RWPE2 (cell line): ENCODE measurements around the gene ST8SIA2.

Experiments
- ATAC-seq: fragments of 200-7000 bp; cut with Tn5 transposase; 3 replicates; pipeline ENCODE4 v1.9.1; 2021; ENCODE audit warnings: low read depth
- DNase-seq: peaks from one replicate; pipeline ENCODE4 v3.0.0-alpha.2; 2020; ENCODE audit warnings: low spot score
- H3K27ac ChIP-seq: fragments of 450-650 bp; 2 replicates; pipeline ENCODE4 v1.5.1; 2017; ENCODE audit warnings: mild to moderate bottlenecking; ENCODE audit not compliant: poor library complexity, severe bottlenecking
- H3K27me3 ChIP-seq: fragments of 250-450 bp; sonication (Bioruptor Pico); 2 replicates; pipeline ENCODE4 v1.5.1; 2021; ENCODE audit warnings: mild to moderate bottlenecking, moderate library complexity; ENCODE audit not compliant: insufficient read depth, poor library complexity, severe bottlenecking
- H3K36me3 ChIP-seq: fragments of 250-450 bp; sonication (Bioruptor Pico); 2 replicates; pipeline ENCODE4 v1.5.1; 2020; ENCODE audit warnings: low read depth, mild to moderate bottlenecking, moderate library complexity
- H3K4me1 ChIP-seq: fragments of 250-450 bp; sonication (Bioruptor Pico); 2 replicates; pipeline ENCODE4 v1.5.1; 2021; ENCODE audit warnings: mild to moderate bottlenecking, moderate library complexity; ENCODE audit not compliant: insufficient read depth, poor library complexity, severe bottlenecking
- H3K4me3 ChIP-seq: fragments of 250-450 bp; sonication (Bioruptor Pico); 2 replicates; pipeline ENCODE4 v1.5.1; 2021; ENCODE audit warnings: mild to moderate bottlenecking, moderate library complexity; ENCODE audit not compliant: severe bottlenecking
- H3K9me3 ChIP-seq: fragments of 250-450 bp; sonication (Bioruptor Pico); 2 replicates; pipeline ENCODE4 v1.5.1; 2021; ENCODE audit warnings: mild to moderate bottlenecking, moderate library complexity; ENCODE audit not compliant: severe bottlenecking
- CTCF ChIP-seq: fragments of 450-650 bp; IDR thresholded peaks from one replicate; pipeline ENCODE4 v1.5.1; 2017; ENCODE audit warnings: mild to moderate bottlenecking, moderate library complexity; ENCODE audit not compliant: poor library complexity, severe bottlenecking

ST8SIA2 gene

GRCh38 chr15:92415639-92416297, 22.1 kb downstream of the ST8SIA2 start:
- H3K27me3 ChIP-seq = peaks cover 29% of the 10 kb centered on the region
- TF ChIP-seq CTCF = no peak
- H3K27ac ChIP-seq = no peak overlapping the region
- H3K4me3 ChIP-seq = no peak overlapping the region
- no peaks in the 10 kb centered on the region for H3K9me3 ChIP-seq
- H3K36me3 ChIP-seq = no peaks in the 10 kb centered on the region
- ATAC-seq (no peak), DNase-seq (no peak)
- H3K4me1 ChIP-seq = no peaks in the 10 kb centered on the region

- Histone ChIP-seq H3K4me1 (no peaks in the 10 kb centered on the region), H3K27ac (no peak overlapping the region), H3K4me3 (no peak overlapping the region), H3K36me3 (no peaks in the 10 kb centered on the region), H3K27me3 (peaks cover 26% of the 10 kb centered on the region), H3K9me3 (no peaks in the 10 kb centered on the region)
- no peak for TF ChIP-seq CTCF
- ATAC-seq (no peak), DNase-seq (no peak)
Measured at GRCh38 chr15:92416557-92416956, 22.9 kb downstream of the ST8SIA2 start.

GRCh38 chr15:92417716-92418115, 24.0 kb downstream of the ST8SIA2 start:
- DNase-seq (no peak), ATAC-seq (no peak)
- H3K4me1 ChIP-seq = no peaks in the 10 kb centered on the region
- H3K36me3 ChIP-seq = no peaks in the 10 kb centered on the region
- H3K27me3 ChIP-seq = peaks cover 23% of the 10 kb centered on the region
- no peaks in the 10 kb centered on the region for H3K9me3 ChIP-seq
- H3K4me3 ChIP-seq = no peak overlapping the region
- no peak overlapping the region for H3K27ac ChIP-seq
- TF ChIP-seq CTCF = no peak

GRCh38 chr15:92418864-92419263, 25.2 kb downstream of the ST8SIA2 start:
- Histone ChIP-seq H3K4me1 (no peaks in the 10 kb centered on the region), H3K27me3 (peaks cover 23% of the 10 kb centered on the region), H3K4me3 (no peak overlapping the region), H3K9me3 (no peaks in the 10 kb centered on the region), H3K27ac (no peak overlapping the region), H3K36me3 (no peaks in the 10 kb centered on the region)
- TF ChIP-seq CTCF = no peak
- ATAC-seq (no peak), DNase-seq (no peak)

GRCh38 chr15:92421976-92422375, 28.3 kb downstream of the ST8SIA2 start:
- Histone ChIP-seq H3K27ac (no peak overlapping the region), H3K27me3 (peaks cover 12% of the 10 kb centered on the region), H3K4me1 (no peaks in the 10 kb centered on the region), H3K9me3 (no peaks in the 10 kb centered on the region), H3K4me3 (no peak overlapping the region), H3K36me3 (no peaks in the 10 kb centered on the region)
- TF ChIP-seq CTCF = no peak
- ATAC-seq = peak; percentile 53; the same call in 2 of the 3 replicates
- DNase-seq = no peak
